ENCODE data around the gene TIMM17B.

The TIMM17B gene

GRCh38 chrX:48899078-48899410 lies 1.5 kb upstream of the TIMM17B start:
- TF ChIP-seq, protein P1, sequence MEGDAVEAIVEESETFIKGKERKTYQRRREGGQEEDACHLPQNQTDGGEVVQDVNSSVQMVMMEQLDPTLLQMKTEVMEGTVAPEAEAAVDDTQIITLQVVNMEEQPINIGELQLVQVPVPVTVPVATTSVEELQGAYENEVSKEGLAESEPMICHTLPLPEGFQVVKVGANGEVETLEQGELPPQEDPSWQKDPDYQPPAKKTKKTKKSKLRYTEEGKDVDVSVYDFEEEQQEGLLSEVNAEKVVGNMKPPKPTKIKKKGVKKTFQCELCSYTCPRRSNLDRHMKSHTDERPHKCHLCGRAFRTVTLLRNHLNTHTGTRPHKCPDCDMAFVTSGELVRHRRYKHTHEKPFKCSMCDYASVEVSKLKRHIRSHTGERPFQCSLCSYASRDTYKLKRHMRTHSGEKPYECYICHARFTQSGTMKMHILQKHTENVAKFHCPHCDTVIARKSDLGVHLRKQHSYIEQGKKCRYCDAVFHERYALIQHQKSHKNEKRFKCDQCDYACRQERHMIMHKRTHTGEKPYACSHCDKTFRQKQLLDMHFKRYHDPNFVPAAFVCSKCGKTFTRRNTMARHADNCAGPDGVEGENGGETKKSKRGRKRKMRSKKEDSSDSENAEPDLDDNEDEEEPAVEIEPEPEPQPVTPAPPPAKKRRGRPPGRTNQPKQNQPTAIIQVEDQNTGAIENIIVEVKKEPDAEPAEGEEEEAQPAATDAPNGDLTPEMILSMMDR (IDR thresholded peaks at IDR 0.05), result no peak

- TF ChIP-seq, protein P1 (IDR thresholded peaks at IDR 0.05), result no peak
Measured at GRCh38 chrX:48897157-48897624, 377 bp downstream of the TIMM17B start.

DNA sequence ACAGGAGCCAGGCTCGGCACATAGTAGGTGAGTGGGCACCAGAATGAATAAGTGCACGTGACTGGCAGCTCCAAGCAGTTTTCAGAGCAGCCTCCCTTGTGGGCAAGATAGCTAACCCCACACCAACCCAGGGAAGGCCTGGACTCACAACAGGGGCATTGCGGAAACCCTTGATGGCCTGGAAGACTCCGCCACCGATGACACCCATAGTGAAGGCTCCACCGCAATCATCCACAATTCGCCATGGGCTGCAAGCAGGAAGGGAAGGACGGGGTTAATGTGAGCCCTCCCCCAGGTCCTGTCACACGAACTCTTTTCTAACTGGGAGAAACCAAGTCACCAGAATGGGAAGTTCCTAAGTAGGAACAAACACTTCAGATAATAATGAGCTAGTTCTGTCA lies 957 bp downstream of the TIMM17B start:
- TF ChIP-seq, protein P1 (IDR thresholded peaks at IDR 0.05), result no peak

GRCh38 chrX:48894891-48895290 lies 2.7 kb downstream of the TIMM17B start:
- TF ChIP-seq, protein P1 (IDR thresholded peaks at IDR 0.05), result no peak

DNA sequence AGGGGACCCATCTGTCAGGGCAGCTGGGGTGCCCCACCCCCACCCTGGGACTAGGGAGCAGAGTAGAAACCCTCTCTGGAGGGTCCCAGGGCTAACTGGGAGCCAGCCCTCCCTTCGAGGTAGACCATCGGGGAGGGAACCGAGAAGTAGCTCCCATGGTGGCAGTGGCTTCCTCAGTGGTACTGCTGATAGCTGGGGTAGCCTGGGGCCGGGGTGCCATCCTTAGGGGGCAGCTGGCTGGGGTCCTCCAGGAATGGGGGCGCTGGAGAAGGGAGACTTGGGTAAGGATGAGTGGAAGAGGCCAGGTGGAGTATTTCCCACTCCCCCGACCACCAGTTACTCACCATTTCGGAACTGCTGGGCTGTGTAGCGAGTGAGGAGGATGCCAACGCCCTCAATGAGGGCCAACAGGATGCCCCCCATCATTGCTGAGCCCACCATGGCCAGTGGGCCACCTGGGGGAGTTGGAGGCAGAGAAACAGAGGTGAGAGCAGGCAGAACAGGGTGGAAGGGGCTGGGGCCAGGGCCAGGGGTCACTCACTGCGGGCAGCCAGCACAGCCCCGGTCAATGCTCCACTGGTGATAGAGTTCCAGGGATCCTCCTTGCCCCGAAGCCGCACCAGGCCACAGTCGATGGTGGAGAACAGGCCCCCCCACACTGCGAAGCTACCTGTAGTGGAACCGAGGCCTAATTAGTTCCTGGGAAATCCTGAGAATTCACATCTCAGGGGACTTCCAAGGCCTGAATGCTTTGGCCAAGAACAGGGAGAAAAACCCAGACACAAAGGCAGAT lies 3.8 kb downstream of the TIMM17B start:
- TF ChIP-seq, protein P1 (IDR thresholded peaks at IDR 0.05), result no peak

DNA sequence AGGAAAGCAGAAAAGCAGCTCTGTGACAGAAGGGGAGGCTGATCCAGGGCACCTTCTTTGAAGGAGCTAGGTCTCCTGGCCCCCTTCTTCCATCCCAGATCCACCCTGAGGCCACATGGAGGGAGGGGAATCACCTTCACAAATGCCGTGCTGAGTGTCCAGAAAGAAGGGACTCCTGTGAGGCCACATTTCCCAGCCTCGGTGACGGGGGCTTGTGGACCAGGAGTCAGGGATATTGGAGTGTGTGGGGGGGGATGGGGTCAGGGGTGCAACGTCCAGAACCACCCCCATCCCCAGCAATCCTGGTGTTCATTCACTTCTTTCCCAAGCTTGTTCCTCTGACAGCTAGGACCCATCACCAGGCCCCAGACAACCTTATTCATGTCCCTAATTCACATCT lies 4.7 kb downstream of the TIMM17B start:
- TF ChIP-seq, protein P1 (IDR thresholded peaks at IDR 0.05), result no peak

DNA sequence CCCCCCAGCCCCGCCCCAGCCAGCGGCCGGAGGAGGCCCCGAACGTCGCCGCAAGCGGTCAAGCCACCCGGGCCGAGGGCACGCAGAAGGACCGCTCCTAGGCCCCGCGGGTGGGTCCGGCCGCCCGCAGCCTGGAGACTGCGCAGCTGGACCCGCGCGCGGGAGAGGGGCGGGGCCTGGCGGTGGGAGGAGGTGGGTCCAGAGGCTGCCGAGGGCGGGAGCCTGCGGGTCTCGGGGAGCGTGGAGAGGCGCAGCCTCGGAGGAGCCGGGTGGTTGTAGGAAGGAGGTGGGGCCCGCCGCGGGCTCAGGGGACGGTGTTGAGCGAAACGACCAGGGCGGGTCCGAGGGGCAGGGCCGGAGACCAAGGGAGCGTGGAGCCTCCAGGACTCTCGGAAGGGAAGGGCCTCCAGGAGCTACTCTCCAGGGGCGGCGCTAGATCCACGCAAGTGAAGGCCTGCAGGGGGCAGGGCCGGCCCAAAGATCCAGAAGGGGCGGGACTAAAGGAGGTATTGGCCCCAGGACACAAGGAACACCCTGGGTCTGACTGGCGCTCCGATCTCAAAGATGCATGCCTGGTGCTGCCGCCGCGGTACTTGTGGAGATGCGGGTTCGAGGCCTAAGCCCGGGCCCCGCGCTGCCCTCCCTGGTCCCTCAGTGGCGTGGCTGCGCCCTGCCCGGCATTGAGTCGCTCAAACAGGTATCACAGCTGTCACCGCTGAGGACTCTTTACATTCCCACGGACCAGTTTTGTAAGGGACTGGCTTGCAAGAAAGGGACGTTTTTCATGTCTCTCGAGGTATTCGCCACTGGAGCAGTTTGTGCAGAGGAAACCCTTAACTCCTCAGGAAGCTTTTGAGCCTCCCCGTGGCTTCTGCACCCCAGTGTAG lies 5.9 kb downstream of the TIMM17B start:
- TF ChIP-seq, protein P1 (IDR thresholded peaks at IDR 0.05), result peak; percentile 29; the same call in 1 of the 2 replicates

All from LNCAP (cell line).